RKO (cell line): ENCODE data around the gene RNF214.
A peak's percentile ranks its signal among the peaks of the same experiment; 100 is the strongest.
"Not testable (repeated sequence)": the region's sequence is repeated elsewhere in the genome, so short reads cannot be mapped to it uniquely, and the experiment has no call there.

Experiments
- DNase-seq: peaks from one replicate; pipeline ENCODE4 v3.0.0-alpha.2; 2016; ENCODE audit warnings: low spot score

RNF214 gene

DNA sequence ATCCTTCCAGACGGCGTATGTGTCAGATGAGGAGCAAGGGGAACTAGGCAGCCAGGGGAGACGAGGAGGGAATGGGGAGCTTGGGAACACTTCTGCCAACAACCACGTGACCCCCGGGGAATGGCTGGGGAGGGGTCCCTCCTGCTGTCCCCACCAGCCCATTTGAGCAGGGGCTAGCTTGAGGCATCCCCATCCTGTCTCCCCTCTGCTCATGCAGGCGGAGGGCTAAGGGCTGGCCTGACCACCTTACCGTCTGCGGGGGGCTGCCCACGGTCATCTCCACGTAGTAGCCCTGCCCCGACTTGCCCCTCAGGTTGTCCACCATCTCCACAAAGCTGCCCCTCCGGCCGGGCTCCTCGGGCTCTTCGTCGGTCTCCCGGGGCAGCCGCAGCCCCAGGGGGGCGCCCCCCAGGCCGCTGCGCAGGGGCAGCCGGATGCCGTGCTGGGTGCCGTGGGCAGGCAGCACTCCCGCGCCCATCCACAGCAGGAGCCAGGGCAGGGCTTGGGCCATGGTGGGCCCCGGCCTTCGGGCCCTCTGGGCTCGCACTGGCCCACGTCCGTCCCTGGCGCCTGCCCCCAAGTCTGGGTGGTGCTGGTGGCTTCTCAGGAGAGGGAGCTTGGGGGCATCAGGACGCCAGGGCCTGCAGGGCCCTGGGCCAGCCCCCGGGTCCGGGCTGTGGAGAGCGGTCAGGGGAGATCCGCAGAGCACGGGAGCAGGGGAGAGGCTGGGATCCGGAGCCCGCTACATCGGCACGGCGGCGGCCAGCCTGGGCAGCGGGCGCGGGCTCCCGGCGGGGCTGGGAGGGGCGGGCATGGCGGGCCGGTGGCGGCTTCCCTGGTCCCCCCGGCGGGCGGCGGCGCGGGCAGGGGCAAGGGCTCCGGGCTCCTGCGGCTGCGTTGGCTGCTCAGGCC is 83.1 kb downstream of the RNF214 start:
- DNase-seq = no peak

DNA sequence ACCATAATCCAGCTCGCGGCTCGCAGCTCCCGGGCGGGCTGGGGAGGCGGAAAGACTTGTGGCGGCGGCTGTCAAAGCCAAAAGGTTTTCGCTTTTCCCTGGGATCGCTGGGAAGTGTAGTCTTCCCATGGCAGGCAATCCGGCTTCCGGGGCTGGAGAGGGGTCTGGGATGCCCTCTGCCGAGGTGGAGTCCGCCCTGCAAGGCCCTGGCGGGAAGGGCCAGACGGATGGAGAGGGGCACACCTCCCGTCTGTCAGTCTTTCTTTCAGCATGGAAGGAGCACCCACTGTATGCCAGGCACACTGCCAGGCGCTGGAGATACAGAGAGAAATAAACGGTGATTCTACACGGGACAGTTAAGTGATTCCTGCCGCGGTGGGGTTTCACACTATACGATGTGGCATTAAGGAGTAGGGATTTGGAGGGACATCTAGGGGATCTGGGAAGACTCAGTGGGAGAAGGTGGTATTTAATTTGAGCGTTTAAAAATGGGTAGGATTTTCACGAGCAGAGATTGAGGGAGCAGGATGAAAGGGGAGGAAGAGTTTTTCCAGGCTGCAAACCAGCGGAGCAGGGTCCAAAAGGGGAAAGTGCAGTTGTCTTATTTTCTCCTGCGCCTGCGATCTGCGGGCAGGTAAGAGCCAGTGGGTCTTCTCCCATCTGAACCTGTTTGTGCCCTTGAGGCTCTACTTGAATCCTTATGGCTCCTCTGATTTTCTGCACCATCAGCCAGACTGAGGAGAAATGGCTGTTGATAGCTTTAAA is 83.9 kb downstream of the RNF214 start, which contains the start of gene BACE1:
Gene BACE1 (minus strand): TSS at position 60 of the 765 bp plus-strand sequence. CDS start 461 bp downstream, outside the sequence.
- DNase-seq = peak; percentile 90

DNA sequence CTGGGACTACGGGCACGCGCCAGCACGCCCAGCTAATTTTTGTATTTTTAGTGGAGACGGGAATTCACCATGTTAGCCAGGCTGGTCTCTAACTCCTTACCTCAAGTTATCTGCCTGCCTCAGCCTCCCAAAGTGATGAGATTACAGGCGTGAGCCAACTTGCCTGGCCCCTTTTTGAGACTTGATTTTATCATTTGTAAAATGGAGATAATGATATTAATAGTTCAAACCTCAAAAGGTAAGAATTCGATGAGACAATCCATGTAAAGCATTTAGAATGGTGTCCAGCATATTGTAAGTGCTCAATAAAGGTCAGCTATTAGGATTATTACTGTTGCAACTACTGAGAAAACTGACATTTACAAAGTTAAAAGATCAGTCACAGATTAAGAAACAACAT is 86.3 kb downstream of the RNF214 start:
- no peak for DNase-seq

DNA sequence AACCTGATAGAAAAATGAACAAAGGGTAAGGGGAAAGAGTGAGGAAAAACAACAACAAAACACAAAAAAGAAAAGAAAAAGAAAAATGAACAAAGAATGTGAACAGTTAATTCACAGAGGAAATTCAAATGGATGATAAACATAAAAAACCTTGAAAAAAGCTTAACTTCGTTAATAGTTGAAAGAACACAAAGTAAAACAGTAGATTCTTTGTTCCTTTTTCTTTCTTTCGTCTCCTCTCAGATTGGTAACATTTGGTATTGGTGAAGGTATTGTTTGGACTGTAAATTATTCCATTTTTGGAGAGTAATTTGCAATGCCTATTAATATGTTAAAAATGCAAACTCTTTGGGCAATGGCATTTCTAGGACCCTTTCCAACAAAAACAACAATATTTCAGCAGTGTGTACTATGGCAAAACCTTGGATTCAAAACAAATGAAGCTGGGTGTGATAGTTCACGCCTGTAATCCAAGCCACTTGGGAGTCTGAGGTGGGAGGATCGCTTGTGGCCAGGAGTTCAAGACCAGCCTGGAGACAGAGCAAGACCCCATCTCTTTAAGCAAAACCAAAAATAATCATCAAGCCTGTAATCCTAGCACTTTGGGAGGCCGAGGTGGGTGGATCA is 86.9 kb downstream of the RNF214 start:
- no peak for DNase-seq

DNA sequence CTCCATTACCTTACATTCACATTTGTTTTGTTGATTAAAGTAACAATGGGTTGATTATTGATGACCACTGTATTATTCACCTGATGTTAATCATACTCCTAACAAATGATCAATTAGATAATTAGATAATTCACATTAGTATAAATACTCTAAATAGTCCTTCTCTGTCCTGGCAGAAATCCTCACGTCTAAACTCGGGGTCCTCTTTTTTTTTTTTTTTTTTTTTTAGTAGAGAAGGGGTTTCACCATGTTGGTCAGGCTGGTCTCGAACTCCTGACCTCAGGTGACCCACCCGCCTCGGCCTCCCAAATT is 94.7 kb downstream of the RNF214 start:
- DNase-seq = not testable (repeated sequence)

DNA sequence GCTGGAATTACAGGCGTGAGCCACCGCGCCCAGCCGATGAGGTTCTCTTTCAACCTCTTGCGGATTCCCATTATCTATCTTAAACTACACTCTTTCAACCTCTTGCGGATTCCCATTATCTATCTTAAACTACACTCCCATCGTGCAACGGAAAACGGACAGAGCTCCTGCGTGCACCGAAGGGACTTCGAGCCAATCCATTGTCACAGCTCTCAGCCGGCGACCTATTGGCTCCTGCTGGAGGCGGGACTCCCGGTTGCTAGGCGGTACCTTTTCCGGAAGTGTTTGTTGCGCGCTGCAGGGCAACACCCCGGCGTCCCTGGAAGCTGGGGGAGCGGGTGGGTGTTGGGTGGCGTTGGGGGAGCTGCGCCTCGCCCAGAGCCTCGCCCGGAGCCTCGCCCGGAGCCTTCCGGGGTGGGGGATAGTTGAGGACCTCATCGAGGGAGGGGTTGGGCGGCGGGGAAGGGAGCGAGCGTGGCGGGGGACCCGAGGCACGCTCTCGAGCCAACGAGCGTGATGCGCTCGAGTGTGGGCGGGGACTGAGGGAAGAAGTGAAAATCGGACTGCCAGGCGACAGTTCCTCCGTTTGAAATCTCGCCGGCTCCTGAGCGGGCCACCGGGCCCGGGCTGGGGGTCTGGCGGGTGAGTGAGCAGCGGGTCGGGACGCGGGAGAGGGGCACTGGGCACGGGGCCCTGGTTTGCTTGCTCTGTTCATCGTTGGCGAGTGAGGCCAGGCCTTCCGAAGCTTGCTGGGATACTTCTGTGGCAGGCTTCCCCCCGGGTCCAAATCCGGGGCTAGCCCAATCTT is 95.3 kb downstream of the RNF214 start, which contains the start of gene CEP164:
Gene CEP164 (plus strand): TSS at position 288 of the 808 bp plus-strand sequence. CDS start 10,733 bp downstream, outside the sequence.
- peak; percentile 98 for DNase-seq

DNA sequence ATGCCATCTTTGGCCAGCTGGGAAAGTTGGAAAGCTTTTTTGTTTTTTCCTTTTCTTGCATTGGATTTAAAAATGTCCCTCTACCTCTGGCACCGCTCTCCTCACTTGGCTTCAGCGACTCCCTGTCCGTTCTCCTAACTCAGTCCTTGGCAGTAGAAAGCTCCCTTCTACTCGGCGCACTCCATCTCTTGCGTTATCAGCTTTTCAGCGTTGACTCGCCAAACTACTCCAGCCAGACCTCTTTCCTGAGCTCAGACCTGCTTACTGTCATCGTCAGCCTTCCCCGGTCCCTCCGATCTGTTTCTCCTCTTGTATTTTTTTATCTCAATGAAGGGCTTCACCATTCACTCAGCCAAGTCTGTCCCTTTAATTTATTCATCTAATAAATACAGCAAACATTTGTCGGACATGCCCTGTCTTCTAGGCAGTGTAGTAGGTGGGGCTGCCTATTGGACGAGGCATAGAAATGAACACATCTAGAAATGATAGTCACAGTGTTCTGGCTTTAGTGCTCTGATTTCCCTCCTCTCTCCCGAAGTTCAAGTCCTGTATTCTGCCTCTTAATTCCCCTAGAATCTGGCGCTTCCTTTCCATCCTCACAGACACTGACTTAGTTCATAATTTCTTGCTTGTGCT is 96.0 kb downstream of the RNF214 start:
- peak; percentile 56 for DNase-seq

DNA sequence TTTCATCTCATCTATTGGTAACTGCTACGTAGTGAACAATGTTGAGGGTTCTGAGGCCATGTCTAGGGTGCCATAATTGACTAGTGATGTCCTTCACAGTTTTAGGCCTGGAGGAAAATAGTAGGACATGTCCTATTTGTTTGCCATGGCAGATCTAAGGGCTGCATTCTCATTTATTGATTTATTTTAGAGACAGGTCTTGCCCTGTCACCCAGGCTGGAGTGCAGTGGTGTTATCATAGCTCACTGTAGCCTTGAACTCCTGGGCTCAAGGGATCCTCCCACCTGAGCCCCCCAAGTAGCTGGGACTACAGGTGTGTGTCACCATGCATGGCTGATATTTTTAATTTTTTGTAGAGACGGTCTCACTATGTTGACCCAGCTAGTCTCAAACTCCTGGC is 100.4 kb downstream of the RNF214 start:
- DNase-seq = no peak

DNA sequence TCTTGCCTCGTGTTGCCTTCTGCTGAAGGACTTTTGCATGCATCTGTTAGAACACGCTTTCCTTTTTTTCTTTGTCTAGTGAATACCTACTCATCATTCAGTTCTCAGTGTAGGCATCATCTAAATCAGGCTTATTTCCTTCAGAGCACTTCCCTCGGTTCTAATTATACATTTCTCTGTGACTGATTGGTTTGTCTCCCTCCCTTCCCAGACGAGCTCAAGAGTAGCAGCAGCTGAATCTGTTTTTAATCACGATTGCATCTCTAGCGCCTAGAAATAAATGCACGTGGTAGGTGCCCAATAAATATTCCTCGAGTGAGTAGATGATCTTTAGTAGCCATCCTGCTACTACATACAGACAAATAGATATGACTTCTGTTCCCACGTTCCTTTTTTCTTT is 101.4 kb downstream of the RNF214 start:
- no peak for DNase-seq

DNA sequence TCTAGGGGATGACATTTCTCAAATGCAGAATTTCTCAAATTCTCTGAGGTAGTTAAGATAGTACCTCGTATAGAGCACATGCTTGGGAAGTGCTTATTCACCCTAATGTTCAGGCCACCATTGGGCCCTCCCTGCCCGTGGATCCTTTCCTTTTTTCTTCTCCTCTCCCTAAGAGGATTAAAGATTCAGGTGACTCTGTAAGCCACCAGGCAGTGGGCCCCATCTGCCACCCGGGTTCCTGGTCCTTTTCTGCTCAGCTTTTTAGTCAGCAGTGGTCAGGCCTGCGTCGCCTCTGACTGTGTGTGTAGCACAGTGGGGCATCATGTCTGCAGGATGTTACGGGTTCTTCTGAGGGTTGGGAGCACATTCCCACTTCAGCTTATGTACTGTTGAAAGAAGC is 102.4 kb downstream of the RNF214 start:
- DNase-seq = no peak

DNA sequence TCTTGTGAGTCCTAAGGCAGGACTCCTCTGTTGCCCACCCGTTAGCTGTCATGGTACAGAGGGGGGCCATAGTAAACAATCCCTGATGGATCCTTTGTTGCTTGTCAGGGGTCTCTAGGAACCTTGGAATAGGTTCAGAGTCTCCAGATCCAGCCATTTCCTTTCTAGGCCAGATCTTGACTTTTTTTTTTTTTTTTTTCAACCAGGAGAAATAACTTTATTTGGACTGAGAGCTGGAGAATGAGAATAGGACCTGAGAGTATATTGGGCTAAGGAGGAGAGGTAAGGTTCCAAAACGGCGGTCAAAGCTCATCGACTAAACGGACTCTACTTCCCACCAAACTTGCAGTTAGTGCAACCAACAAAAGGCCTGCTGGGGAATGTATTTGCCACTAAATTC is 102.9 kb downstream of the RNF214 start:
- no peak for DNase-seq
